Fibroblast of lung (primary cell): ENCODE data around the gene CDH4. TPM values are rescaled to one million over a fixed set of nuclear protein-coding genes. Genes with fewer than 3 reads are reported as not detected.

Experiments
- DNase-seq, 2 donors: peaks; one replicate each; pipeline versions ENCODE4 v3.0.0 to v3.0.0-alpha.2; 2010; ENCODE audit warnings: low read depth in 2 of 2
- H2AFZ ChIP-seq: 2 replicates; pipeline ENCODE4 v1.5.1; 2012; ENCODE audit warnings: low read length, control low read depth, inconsistent platforms
- H3K27ac ChIP-seq: 2 replicates; pipeline ENCODE4 v1.5.1; 2011; ENCODE audit warnings: low read length, control low read depth; ENCODE audit not compliant: insufficient read depth
- H3K27me3 ChIP-seq: 2 replicates; pipeline ENCODE4 v1.5.1; 2011; ENCODE audit warnings: mild to moderate bottlenecking, low read length; ENCODE audit not compliant: control insufficient read depth, insufficient read depth
- H3K36me3 ChIP-seq: 2 replicates; pipeline ENCODE4 v1.5.1; 2011; ENCODE audit warnings: low read length; ENCODE audit not compliant: control insufficient read depth, insufficient read depth
- H3K4me1 ChIP-seq: 2 replicates; pipeline ENCODE4 v1.5.1; 2011; ENCODE audit warnings: low read length; ENCODE audit not compliant: control insufficient read depth, insufficient read depth; ENCODE audit errors: extremely low read depth
- H3K4me2 ChIP-seq: 2 replicates; pipeline ENCODE4 v1.5.1; 2011; ENCODE audit warnings: low read length, control low read depth; ENCODE audit not compliant: insufficient read depth; ENCODE audit errors: extremely low read depth
- H3K4me3 ChIP-seq, 4 experiments: fragments of 200-600 bp in 1 of 4; sonication (generic) in 1 of 4; replicated peaks in 1 of 4; 2 replicates each; pipeline ENCODE4 v1.5.1; 2011 to 2016; ENCODE audit warnings: low read length in 4 of 4, low read depth in 3 of 4, mild to moderate bottlenecking in 3 of 4, control low read depth in 2 of 4, inconsistent platforms in 1 of 4, mixed read lengths in 1 of 4; ENCODE audit not compliant: insufficient read depth in 1 of 4; ENCODE audit errors: control extremely low read depth in 1 of 4
- H3K79me2 ChIP-seq: 2 replicates; pipeline ENCODE4 v1.5.1; 2012; ENCODE audit warnings: mild to moderate bottlenecking, low read length, inconsistent platforms; ENCODE audit not compliant: control insufficient read depth, insufficient read depth
- H3K9ac ChIP-seq: 2 replicates; pipeline ENCODE4 v1.5.1; 2011; ENCODE audit warnings: mild to moderate bottlenecking, low read length, control low read depth; ENCODE audit not compliant: insufficient read depth
- H3K9me3 ChIP-seq: 2 replicates; pipeline ENCODE4 v1.5.1; 2012; ENCODE audit warnings: low read depth, low read length; ENCODE audit not compliant: control insufficient read depth, insufficient read depth
- H4K20me1 ChIP-seq: 2 replicates; pipeline ENCODE4 v1.5.1; 2011; ENCODE audit warnings: low read length; ENCODE audit not compliant: control insufficient read depth, insufficient read depth; ENCODE audit errors: extremely low read depth
- CTCF ChIP-seq, 2 donors: IDR thresholded peaks in 1 of 2; conservative IDR thresholded peaks in 1 of 2; 1 replicate in 1 of 2; 2 replicates in 1 of 2; pipeline ENCODE4 v1.5.1; 2011 to 2012; ENCODE audit warnings: low read length in 2 of 2, control low read depth in 1 of 2, inconsistent platforms in 1 of 2, low read depth in 1 of 2, mild to moderate bottlenecking in 1 of 2
- EZH2 ChIP-seq: IDR thresholded peaks from 2 replicates; pipeline ENCODE4 v1.5.1; 2012; ENCODE audit warnings: low read length, control low read depth, mild to moderate bottlenecking; ENCODE audit errors: missing control alignments
- polyA plus RNA-seq, 2 donors: library from polyadenylated mRNA; depleted of rRNA in 1 of 2; stranded (reverse) in 1 of 2; unstranded in 1 of 2; fragments of >200 nt; gene quantifications; 2 replicates each; pipeline ENCODE4 v1.2.1, GENCODE V29; 2011 to 2012; ENCODE audit warnings: missing spikeins in 1 of 2
- total RNA-seq: library from RNA; depleted of rRNA; stranded (reverse); fragments of >200 nt; gene quantifications from 2 replicates; pipeline ENCODE4 v1.2.1, GENCODE V29; 2014

Gene CDH4
- total and polyA plus RNA-seq, 2 donors (not counting 1 experiment from before 2014, with no cell fraction given), result 4.8 to 6.8 TPM

DNA sequence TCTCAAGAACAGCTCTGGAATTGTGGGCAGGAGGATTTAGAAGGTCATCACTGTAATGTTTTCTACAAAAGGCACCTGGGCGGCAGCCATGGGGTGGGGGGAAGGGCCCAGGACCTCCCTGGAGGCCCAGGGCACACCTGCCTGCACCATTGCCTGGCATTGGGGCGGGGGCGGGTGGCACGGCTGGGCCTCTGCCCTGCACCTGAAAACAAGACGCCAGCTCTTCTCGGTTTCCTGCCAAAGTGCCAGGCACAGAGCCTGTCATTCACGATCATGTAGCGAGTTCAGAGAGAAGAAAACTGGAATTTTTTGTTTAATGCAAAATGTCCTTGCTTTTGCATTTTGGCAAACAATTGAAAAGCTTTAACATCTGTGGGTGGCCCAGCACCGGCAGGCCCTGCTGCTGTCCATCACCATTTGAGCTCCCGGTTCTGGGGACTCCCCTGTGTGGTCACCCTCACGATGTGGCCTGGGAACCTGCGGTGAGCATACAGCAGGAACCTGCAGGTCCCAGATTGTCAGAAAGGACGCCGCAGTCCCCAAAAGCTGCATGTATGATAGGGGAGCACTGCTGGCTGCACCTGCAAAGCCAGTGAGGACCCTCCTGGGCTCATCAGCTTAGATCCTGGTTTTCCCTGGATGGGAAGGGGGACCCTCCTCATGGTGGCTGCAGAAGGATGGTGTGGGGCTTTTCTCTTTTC is 262.9 kb downstream of the CDH4 start:
- Histone ChIP-seq H3K27me3 (no peaks in the 10 kb centered on the region), H3K4me3 (no peak overlapping the region)
- TF ChIP-seq CTCF (conservative IDR thresholded peaks at IDR 0.05 in 1 of 2, IDR thresholded peaks at IDR 0.05 in 1 of 2; ENCODE audit: low read depth in 1 of 2, low read length in 2 of 2), result no peak
- TF ChIP-seq EZH2, result no peak

GRCh38 chr20:61515922-61516321 is 263.9 kb downstream of the CDH4 start:
- no peak overlapping the region for H2AFZ ChIP-seq
- H3K9me3 ChIP-seq, result no peaks in the 10 kb centered on the region
- H3K4me1 ChIP-seq, result peaks cover 16% of the 10 kb centered on the region
- H3K27ac ChIP-seq, result no peak overlapping the region
- H3K9ac ChIP-seq, result no peak overlapping the region
- H3K79me2 ChIP-seq, result no peaks in the 10 kb centered on the region
- no peak for DNase-seq
- H3K36me3 ChIP-seq, result no peaks in the 10 kb centered on the region
- no peak for TF ChIP-seq EZH2
- TF ChIP-seq CTCF (conservative IDR thresholded peaks at IDR 0.05 in 1 of 2, IDR thresholded peaks at IDR 0.05 in 1 of 2; ENCODE audit: low read depth in 1 of 2, low read length in 2 of 2), result no peak
- no peak overlapping the region for H3K4me2 ChIP-seq
- no peak overlapping the region for H3K4me3 ChIP-seq
- no peaks in the 10 kb centered on the region for H4K20me1 ChIP-seq
- H3K27me3 ChIP-seq, result no peaks in the 10 kb centered on the region

More for the DNA sequence above, 262.9 kb downstream of the CDH4 start:
- DNase-seq, result no peak
- Histone ChIP-seq H3K9ac (no peak overlapping the region), H3K4me2 (no peak overlapping the region), H3K79me2 (no peaks in the 10 kb centered on the region), H3K36me3 (no peaks in the 10 kb centered on the region), H2AFZ (no peak overlapping the region), H4K20me1 (no peaks in the 10 kb centered on the region), H3K9me3 (no peaks in the 10 kb centered on the region), H3K4me1 (peaks cover 10% of the 10 kb centered on the region), H3K27ac (no peak overlapping the region)

GRCh38 chr20:61516346-61517208 is 264.5 kb downstream of the CDH4 start:
- Histone ChIP-seq H2AFZ (no peak overlapping the region), H3K36me3 (no peaks in the 10 kb centered on the region), H3K9me3 (no peaks in the 10 kb centered on the region), H3K4me1 (peaks cover 22% of the 10 kb centered on the region), H3K79me2 (no peaks in the 10 kb centered on the region), H3K4me2 (peak overlapping the region; percentile 38), H3K9ac (no peak overlapping the region), H3K4me3 (no peak overlapping the region), H3K27ac (peak overlapping the region; percentile 18), H4K20me1 (no peaks in the 10 kb centered on the region), H3K27me3 (no peaks in the 10 kb centered on the region)
- peak; percentile 49 to 58 for DNase-seq
- TF ChIP-seq CTCF (conservative IDR thresholded peaks at IDR 0.05 in 1 of 2, IDR thresholded peaks at IDR 0.05 in 1 of 2; ENCODE audit: low read depth in 1 of 2, low read length in 2 of 2), result peak; percentile 8 to 11
- TF ChIP-seq EZH2, result no peak
